ENCODE results near the gene PRG2. TPM values are rescaled to one million over a fixed set of nuclear protein-coding genes. Genes with fewer than 3 reads are reported as not detected.
"Not testable (repeated sequence)": the region's sequence is repeated elsewhere in the genome, so short reads cannot be mapped to it uniquely, and the experiment has no call there.

PRG2 gene
- total RNA-seq, 1 donor from 2014 or later = not detected

DNA sequence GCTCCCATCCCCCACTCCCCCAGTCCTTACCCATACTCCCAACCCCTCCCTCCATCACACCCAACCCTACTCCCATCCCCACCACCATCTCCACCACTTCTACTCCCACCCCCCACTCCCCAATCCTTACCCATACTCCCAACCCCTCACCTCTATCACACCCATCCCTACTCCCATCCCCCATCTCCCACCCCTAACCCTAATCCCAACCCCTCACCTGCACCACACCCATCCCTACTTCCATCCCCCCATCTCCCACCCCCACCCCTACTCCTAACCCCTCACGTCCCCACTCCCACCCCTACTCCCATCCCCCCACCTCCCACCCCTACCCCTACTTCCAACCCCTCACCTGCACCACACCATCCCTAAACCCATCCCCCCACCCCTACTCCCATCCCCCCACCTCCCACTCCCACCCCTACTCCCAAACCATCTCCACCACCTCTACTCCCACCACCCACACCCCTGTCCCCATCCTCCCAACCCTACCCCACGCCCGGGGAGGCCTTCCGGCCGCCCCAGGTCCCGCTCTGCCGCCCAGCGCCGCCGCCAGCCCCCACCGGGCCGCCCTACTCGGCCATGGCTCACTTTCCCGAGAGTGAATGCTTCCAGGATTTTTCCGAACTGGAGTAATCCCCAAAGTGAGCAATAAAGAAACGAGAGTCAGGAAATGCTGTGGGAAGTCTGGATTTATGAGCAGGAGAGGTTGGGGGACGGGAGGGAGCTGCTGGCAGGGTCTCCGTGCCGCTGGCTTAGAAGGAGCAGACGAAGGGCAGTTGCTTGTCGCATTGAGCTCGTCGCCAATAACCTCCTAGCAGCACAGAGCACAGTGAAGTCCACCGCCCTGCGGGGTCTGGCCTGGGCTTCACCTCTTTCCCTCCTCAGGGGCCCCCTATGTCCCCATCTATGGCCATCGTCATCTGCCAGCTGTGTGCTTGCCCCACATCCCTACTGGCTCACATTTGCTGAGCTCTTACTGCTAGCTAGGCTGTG is 14.1 kb downstream of the PRG2 start:
- intact Hi-C loops (cut with micrococcal nuclease) = no loop called here
- ATAC-seq = no peak
- DNase-seq = no peak

GRCh38 chr11:57375490-57375889 is 15.0 kb downstream of the PRG2 start:
- ATAC-seq (no peak), DNase-seq (no peak)
- intact Hi-C loops (cut with micrococcal nuclease) = no loop called here

- no peak for DNase-seq
- intact Hi-C loops (cut with micrococcal nuclease) = no loop called here
- no peak for ATAC-seq
Measured at GRCh38 chr11:57374966-57375365, 15.5 kb downstream of the PRG2 start.

DNA sequence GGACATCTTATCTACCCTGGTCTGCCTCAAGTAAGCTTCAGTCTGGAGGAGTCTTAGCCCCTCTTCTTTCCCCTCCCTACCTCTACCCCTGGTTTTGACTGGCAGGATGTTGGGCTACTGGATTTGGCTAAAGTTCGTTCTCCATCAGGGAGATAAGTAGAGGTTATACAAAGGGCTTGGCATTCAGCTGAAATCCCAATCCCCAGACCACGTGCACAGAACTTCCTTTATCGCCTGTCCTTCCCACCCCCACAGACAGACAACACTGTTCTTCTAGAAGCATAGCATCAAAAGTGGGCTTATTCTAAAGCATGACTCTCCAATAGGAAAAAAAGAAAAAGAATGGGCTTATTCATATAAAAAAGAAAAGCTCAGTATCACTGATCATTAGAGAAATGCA is 17.3 kb downstream of the PRG2 start:
- DNase-seq (no peak), ATAC-seq (peak; percentile 65)
- intact Hi-C loops (cut with micrococcal nuclease) = no loop called here

DNA sequence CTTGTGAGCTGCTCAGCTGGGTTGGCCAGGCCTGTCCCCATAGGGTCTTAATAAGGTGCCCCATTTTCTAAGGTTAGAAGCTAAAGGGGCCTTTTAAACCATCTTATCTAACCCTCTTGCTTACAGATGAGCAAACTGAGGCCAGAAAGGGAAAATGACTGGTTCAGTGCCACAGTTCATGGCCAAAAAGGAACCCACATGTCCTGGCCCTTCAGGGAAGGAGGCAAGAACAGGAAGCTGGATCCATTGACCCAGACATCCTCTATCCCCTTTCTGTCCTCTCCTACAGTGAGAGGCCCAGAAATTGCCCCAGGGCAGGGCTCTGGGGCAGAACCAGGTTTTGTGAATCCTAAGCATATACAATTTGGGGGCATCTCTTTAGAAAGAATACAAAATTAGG is 19.5 kb downstream of the PRG2 start:
- intact Hi-C loops (cut with micrococcal nuclease) = no loop called here
- DNase-seq (no peak), ATAC-seq (no peak)

DNA sequence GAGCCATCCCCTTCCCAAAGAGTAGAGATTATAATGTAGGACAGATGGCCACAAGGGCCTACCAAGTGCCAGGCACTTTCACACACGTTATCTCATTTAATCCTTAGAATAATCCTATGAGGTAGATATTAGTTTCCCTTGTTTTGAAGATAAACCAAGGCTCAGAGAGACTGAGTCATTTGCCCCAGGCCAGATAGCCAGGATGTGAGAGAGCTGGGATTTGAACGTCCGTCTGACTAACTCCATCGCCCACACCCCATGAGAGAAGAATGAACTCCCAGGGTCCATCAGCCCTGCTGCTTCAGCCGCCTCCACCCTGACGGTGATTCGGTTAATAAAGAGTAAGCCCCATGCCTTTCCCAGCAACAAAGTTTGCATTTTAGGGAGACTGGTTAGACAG is 20.2 kb downstream of the PRG2 start:
- intact Hi-C loops (cut with micrococcal nuclease) = no loop called here
- ATAC-seq = no peak
- no peak for DNase-seq

DNA sequence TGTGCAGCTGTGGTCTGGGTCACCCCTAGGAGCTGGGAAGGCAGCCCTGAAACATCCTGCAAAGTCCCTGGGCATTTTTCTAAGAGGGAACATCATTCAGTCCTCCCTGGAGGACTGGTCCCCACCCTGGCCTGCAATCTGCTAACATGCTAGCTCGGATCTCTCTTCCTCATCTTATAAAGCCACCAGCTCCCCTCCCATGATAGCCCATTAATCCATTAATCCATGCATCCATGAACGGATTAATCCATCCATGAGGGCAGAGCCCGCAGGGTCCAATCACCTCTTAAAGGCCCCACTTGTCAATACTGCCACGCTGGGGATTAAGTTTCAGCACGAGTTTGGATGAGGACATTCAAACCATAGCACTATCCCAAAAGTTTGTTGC is 21.6 kb downstream of the PRG2 start:
- intact Hi-C loops (cut with micrococcal nuclease) = loop anchor here (10.0 kb wide), 1 partner anchor 66 kb away; no protein-coding TSS in a partner anchor
- ATAC-seq = no peak
- no peak for DNase-seq

DNA sequence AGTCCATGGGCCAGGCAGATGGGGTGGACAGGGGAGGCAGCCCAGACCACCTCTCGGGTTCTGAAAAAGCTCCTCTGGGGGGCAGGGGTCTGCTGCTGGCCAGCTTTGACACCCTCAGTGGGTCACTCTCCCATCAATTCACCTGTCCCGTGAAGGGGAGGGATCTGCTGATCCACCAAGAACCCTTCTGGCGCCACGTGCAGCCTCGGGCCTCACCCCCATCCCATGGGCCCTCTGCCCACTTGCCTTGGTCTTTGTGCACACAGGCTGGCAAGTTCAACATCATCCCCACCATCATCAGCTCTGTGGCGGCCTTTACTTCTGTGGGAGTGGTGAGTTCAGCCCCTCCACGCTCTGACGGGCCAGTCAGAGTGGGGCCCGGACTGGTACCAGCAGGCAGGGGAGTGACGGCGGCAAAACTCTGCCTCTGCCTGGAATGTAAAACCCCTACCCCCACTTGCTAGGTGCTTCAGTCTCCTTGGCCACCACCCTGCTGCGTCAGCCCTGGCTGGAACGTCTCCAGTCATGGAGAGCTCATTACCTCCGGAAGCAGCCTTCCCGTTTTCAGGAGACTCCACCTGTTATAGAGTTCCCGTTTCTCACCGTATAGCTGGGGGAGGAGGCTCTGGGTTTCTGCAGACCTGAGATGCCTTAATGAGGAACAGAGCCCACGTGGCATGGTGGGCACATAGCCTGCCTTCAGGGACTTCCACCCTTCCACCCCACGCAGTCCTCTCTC is 22.2 kb downstream of the PRG2 start:
- intact Hi-C loops (cut with micrococcal nuclease) = loop anchor here (10.0 kb wide), 1 partner anchor 67 kb away; no protein-coding TSS in a partner anchor
- DNase-seq (no peak), ATAC-seq (no peak)

DNA sequence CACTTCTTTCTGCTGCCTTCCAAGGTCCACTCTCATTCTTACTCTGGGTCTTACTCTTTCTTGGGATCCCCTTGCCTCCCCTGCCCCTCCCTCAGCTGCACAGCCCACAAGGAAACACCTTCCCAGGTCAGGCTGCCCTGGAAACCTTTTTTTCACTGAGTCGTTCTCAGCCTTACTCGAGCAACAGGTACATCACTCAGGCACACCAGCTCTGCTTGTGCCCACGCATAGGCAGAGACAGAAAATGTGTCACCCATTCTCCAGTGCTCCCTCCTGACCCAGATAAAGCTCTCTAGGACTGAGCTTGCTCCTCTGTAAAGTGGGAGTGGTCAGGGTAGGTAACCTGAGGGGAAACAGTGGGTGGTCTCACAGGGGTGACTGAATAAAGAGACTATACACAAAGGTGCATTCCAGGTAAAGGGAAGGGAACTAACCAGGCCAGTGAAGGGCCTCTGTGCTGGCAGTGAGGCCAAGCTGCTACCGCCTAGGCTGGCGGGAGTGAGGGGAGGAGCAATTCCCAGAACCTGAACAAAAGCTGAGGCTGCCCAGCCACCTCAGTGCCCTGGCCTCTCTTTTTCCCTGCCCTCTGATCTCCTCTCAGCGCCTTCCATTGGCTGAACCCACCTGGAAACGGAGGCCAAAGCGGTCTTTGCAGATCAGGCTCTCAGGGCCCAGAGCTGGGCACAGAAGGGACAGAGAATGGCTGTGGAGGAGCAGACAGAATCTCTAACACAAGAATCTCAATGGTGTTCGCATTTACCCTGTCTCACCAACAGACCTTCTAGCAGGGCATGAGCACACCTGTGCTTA is 25.4 kb downstream of the PRG2 start:
- no peak for ATAC-seq
- intact Hi-C loops (cut with micrococcal nuclease) = loop anchor here (10.0 kb wide), 1 partner anchor 70 kb away; no protein-coding TSS in a partner anchor
- no peak for DNase-seq

DNA sequence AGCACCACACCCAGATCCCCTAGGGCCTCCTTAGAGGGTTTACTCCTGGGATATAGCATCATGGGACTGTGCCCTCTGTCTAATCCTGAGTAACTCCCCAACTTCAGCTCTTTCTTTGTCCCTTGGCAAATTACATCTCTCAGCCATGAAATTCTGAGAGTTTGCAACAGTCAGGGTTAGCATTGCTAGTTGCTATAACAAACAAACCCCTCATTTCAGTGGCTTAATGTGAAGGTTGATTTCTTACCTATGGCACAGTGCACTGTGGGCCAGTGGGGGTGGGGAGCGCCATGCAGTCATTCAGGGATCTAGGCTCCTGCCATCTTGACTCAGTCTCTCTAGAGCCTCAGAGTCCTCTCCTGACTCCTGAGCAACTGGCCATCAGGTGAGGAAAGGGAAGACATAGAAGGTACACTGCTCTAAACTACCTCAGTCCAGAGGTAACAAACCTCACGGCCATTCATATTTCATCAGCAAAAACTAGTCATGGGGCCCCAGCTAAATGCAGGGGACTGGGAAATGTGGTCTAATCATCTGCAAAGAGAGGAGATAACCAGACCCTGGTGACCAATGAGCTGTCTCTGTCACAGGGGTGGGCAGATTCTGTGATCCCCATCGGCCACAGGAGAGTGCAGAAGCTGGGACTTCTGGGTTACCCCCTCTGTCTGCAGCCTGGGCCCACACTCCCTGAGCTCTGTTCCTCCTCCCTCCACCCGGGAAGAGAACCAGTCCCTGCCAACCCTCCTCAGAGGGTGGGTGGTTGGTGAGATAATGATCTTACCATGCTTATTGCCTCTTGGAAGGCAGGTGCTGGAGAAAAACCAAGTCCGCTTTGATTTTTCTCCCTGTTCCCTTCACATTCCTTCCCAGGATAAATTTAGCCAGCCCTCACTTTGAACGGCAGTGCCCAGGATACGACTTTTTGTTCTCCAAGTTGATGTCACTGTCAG is 27.0 kb downstream of the PRG2 start:
- intact Hi-C loops (cut with micrococcal nuclease) = loop anchor here (10.0 kb wide), 1 partner anchor 71 kb away; no protein-coding TSS in a partner anchor
- DNase-seq = no peak
- no peak for ATAC-seq

GRCh38 chr11:57361926-57362325 is 28.5 kb downstream of the PRG2 start:
- DNase-seq = no peak
- intact Hi-C loops (cut with micrococcal nuclease) = loop anchor here (10.0 kb wide), 1 partner anchor 73 kb away; no protein-coding TSS in a partner anchor
- no peak for ATAC-seq

DNA sequence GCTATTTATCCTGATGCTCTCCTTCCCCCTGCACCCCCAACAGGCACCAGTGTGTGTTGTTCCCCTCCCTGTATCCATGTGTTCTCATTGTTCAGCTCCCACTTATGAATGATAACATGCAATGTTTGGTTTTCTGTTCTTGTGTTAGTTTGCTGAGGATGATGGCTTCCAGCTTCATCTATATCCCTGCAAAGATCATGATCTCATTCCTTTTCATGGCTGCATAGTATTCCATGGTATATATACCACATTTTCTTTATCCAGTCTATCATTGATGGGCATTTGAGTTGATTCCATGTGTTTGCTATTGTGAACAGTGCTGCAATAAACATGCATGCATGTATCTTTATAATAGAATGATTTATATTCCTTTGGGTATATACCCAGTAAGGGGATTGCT is 29.0 kb downstream of the PRG2 start:
- intact Hi-C loops (cut with micrococcal nuclease) = loop anchor here (10.0 kb wide), 1 partner anchor 73 kb away; no protein-coding TSS in a partner anchor
- not testable (repeated sequence) for ATAC-seq, DNase-seq

DNA sequence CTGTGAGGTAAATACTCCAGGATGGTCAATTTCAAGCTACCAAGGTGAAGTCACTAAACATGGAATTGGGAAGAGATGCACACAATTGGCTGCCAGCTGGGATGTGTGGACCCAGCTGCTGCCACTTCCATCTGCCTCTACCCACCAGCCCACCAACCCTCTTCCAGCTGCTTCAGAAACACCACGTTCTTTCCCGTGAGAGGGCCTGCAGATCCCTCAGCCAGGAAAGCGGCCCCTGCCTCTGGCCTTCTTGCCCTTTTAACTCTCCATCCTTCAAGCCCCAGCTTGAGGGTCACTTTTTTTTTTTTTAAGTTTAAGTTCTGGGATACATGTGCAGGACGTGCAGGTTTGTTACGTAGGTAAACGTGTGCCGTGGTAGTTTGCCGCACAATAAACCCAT is 29.5 kb downstream of the PRG2 start:
- no peak for DNase-seq
- intact Hi-C loops (cut with micrococcal nuclease) = loop anchor here (10.0 kb wide), 1 partner anchor 74 kb away; no protein-coding TSS in a partner anchor
- ATAC-seq = no peak

GRCh38 chr11:57359896-57360690 is 30.4 kb downstream of the PRG2 start:
- DNase-seq (no peak), ATAC-seq (no peak)
- intact Hi-C loops (cut with micrococcal nuclease) = loop anchor here (10.0 kb wide), 1 partner anchor 75 kb away; no protein-coding TSS in a partner anchor

GRCh38 chr11:57359396-57359795 is 31.1 kb downstream of the PRG2 start:
- DNase-seq (no peak), ATAC-seq (no peak)
- intact Hi-C loops (cut with micrococcal nuclease) = no loop called here

DNA sequence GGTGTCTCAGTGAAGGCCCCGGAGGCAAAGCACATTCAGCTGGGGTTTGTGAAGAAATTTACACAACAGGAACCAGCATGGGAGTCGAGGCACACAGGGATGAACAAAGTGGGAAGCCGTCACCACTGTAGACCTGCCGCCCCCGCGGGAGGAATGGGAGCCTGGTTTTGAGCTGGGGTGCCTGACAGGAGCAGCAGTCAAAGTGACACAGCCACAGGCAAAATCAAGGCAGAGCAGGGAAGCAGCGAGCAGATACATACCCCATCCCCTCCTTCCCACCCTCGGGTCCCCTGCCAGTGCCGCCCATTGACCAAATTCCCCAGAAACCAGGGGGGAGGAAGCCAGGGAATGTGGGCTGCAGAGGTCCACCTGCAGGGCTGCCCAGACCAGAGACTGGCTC is 31.5 kb downstream of the PRG2 start:
- intact Hi-C loops (cut with micrococcal nuclease) = no loop called here
- no peak for ATAC-seq
- no peak for DNase-seq

GRCh38 chr11:57358543-57358961 is 31.9 kb downstream of the PRG2 start:
- ATAC-seq (peak; percentile 82), DNase-seq (no peak)
- intact Hi-C loops (cut with micrococcal nuclease) = no loop called here

Data from left ventricle myocardium superior (tissue), 1 donor.